Liver (tissue), 9 donors: ENCODE data around the gene LURAP1L. TPM values are rescaled to one million over a fixed set of nuclear protein-coding genes. Genes with fewer than 3 reads are reported as not detected.

Experiments
- DNase-seq: peaks from one replicate; pipeline ENCODE4 v3.0.0-alpha.2; 2017; ENCODE audit warnings: low spot score
- H3K27ac ChIP-seq, 2 donors: one replicate each; pipeline ENCODE4 v1.7.0; 2013; ENCODE audit warnings: inconsistent platforms in 2 of 2, low read length in 2 of 2, control low read depth in 1 of 2, low read depth in 1 of 2, mild to moderate bottlenecking in 1 of 2
- H3K27me3 ChIP-seq, 4 donors: one replicate each; pipeline versions ENCODE4 v1.6.1 to v1.7.0; 2013; ENCODE audit warnings: low read length in 3 of 4, inconsistent platforms in 1 of 4, mild to moderate bottlenecking in 1 of 4, moderate library complexity in 1 of 4; ENCODE audit not compliant: control insufficient read depth in 4 of 4, insufficient read depth in 4 of 4
- H3K36me3 ChIP-seq, 4 donors: one replicate each; pipeline versions ENCODE4 v1.6.1 to v1.7.0; 2013; ENCODE audit warnings: low read length in 3 of 4, mild to moderate bottlenecking in 3 of 4, low read depth in 1 of 4, moderate library complexity in 1 of 4; ENCODE audit not compliant: control insufficient read depth in 4 of 4, insufficient read depth in 3 of 4
- H3K4me1 ChIP-seq, 4 donors: one replicate each; pipeline versions ENCODE4 v1.6.1 to v1.7.0; 2013; ENCODE audit warnings: low read length in 3 of 4, mild to moderate bottlenecking in 3 of 4, moderate library complexity in 1 of 4; ENCODE audit not compliant: control insufficient read depth in 4 of 4, insufficient read depth in 4 of 4
- H3K4me3 ChIP-seq, 3 donors: one replicate each; pipeline versions ENCODE4 v1.6.1 to v1.7.0; 2013; ENCODE audit warnings: low read length in 3 of 3, control low read depth in 1 of 3, low read depth in 1 of 3, mild to moderate bottlenecking in 1 of 3
- H3K9ac ChIP-seq, 2 donors: one replicate each; pipeline ENCODE4 v1.7.0; 2013; ENCODE audit warnings: low read length in 2 of 2, mild to moderate bottlenecking in 2 of 2, moderate library complexity in 2 of 2, control low read depth in 1 of 2, low read depth in 1 of 2
- H3K9me3 ChIP-seq, 4 donors: one replicate each; pipeline versions ENCODE4 v1.6.1 to v1.7.0; 2013; ENCODE audit warnings: low read length in 3 of 4; ENCODE audit not compliant: control insufficient read depth in 4 of 4
- EGR1 ChIP-seq, 2 donors: IDR thresholded peaks; 2 replicates each; pipeline ENCODE4 v1.6.1; 2016 to 2018; ENCODE audit warnings: antibody characterized with exemption in 2 of 2, low read depth in 2 of 2
- FOXA2 ChIP-seq: IDR thresholded peaks from 2 replicates; pipeline ENCODE4 v1.6.1; 2016; ENCODE audit warnings: antibody characterized with exemption
- HNF4A ChIP-seq, 2 donors: conservative IDR thresholded peaks; 2 replicates each; pipeline ENCODE4 v1.6.1; 2016; ENCODE audit warnings: antibody characterized with exemption in 2 of 2, mild to moderate bottlenecking in 2 of 2
- RAD21 ChIP-seq, 2 donors: IDR thresholded peaks; 2 replicates each; pipeline ENCODE4 v1.6.1; 2016; ENCODE audit warnings: antibody characterized with exemption in 2 of 2, mild to moderate bottlenecking in 2 of 2
- RXRA ChIP-seq, 2 donors: IDR thresholded peaks; 2 replicates each; pipeline ENCODE4 v1.6.1; 2017 to 2018; ENCODE audit warnings: antibody characterized with exemption in 2 of 2, mild to moderate bottlenecking in 1 of 2
- SP1 ChIP-seq: IDR thresholded peaks from 2 replicates; pipeline ENCODE4 v1.6.1; 2018; ENCODE audit warnings: antibody characterized with exemption, mild to moderate bottlenecking
- TAF1 ChIP-seq: conservative IDR thresholded peaks from 2 replicates; pipeline ENCODE4 v1.6.1; 2016; ENCODE audit warnings: antibody characterized with exemption, mild to moderate bottlenecking
- WGBS: extraction: QIAGEN DNeasy Blood & Tissue Kit; methylation state at CpG from one replicate; pipeline ENCODE4 v1.1.7; 2013; 5-methylcytosine and 5-hydroxymethylcytosine counted together
- polyA plus RNA-seq, 2 donors: library from polyadenylated mRNA; stranded (reverse) in 1 of 2; unstranded in 1 of 2; fragments of 200-250 nt in 1 of 2; fragments of >200 nt in 1 of 2; fragmentation: Nextera tagmentation in 1 of 2; extraction: Ambion mirVana in 1 of 2; gene quantifications; one replicate each; pipeline versions ENCODE4 v1.2.1 to v1.2.3, GENCODE V29; 2013 to 2015
- total RNA-seq, 2 donors: library from RNA; depleted of rRNA; stranded (reverse); fragments of >200 nt; gene quantifications; one replicate each; pipeline ENCODE4 v1.2.3, GENCODE V29; 2014
- TF ChIP-seq, protein P1 (sequence below): IDR thresholded peaks from 2 replicates; pipeline ENCODE4 v1.6.1; 2016; ENCODE audit warnings: antibody characterized with exemption
- TF ChIP-seq, protein P2 (sequence below): fragments of 150-350 bp; IDR thresholded peaks from 2 replicates; pipeline ENCODE4 v1.5.1; 2017; ENCODE audit warnings: improper control_type of control experiment, low read depth, low read length; ENCODE audit not compliant: missing input control
- TF ChIP-seq, protein P3 (sequence below): IDR thresholded peaks from 2 replicates; pipeline ENCODE4 v1.6.1; 2016; ENCODE audit warnings: antibody characterized with exemption, mild to moderate bottlenecking
- TF ChIP-seq, protein P4 (sequence below): IDR thresholded peaks from 2 replicates; pipeline ENCODE4 v1.6.1; 2016; ENCODE audit warnings: antibody characterized with exemption
- donor health status: healthy.
- donor health status: healthy.
- donor health status: healthy.
- donor health status: healthy.
- donor health status: healthy.

LURAP1L gene
- total and polyA plus RNA-seq, 4 donors: 4.2 to 18.6 (median 8.9) TPM

DNA sequence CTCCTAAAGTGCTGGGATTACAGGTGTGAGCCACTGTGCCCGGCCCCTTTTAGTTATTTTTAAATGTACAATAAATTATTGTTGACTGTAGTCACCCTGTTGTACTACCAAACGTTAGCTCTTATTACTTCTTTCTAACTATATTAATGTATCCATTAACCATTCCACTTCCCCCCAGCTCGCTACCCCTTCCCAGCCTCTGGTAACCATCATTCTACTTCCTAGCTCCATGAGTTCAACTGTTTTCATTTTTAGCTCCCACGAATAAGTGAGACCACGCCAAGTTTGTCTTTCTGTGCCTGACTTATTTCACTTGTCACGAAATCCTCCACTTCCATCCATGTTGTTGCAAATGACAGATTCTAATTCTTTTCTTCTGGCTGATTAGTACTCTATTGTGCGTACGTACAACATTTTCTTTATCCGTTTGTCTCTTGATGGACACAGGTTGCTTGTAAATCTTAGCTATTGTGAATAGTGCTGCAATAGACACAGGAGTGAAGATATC lies 6.5 kb downstream of the LURAP1L start:
- no peak for TF ChIP-seq RXRA (IDR thresholded peaks at IDR 0.05)
- no peak for TF ChIP-seq FOXA2
- WGBS: 61% methylated on average over 9 of the region's 9 CpGs
- peaks cover 0 to 2% (median 0%) of the 10 kb centered on the region in 4 donors for H3K9me3 ChIP-seq
- peaks cover 3 to 12% (median 8%) of the 10 kb centered on the region in 4 donors for H3K4me1 ChIP-seq
- no peak overlapping the region for H3K4me3 ChIP-seq
- no peaks in the 10 kb centered on the region for H3K27me3 ChIP-seq
- H3K27ac ChIP-seq: no peak overlapping the region
- no peaks in the 10 kb centered on the region for H3K36me3 ChIP-seq
- no peak for DNase-seq
- no peak overlapping the region for H3K9ac ChIP-seq

DNA sequence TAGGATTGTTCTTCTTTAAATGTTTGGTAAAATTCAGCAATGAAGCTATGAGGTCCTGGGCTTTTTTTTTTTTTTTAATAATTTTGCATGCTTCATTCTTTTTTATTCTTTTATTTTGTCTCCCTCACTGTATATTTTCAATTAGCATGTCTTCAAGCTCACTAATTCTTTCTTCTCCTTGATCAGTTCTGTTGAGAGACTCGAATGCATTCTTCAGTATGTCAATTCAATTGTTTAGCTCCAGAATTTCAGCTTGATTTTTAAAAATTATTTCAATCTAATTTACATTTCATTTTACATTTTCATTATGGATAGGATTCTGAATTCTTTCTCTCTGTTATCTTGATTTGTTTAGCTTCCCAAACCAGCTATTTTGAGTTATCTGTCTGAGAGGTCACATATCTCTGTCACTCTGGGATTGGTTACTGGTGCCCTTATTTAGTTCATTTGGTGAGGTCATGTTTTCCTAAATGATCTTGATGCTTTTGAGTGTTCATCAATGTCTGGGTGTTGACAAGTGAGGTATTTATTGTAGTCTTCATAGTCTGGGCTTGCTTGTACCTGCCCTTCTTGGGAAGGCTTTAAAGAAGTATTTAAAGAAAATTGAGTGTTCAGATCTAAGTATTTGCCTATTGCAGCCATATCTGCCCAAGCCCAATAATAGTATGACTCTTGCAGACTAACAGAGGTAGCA lies 9.1 kb downstream of the LURAP1L start:
- WGBS: 82% methylated on average over 1 of the region's 1 CpG
- no peaks in the 10 kb centered on the region for H3K27me3 ChIP-seq

More for the DNA sequence above, 9.1 kb downstream of the LURAP1L start:
- DNase-seq: no peak
- H3K9ac ChIP-seq: peak overlapping the region in 1 of 2 donors; percentile 63
- peaks cover 0 to 2% (median 0%) of the 10 kb centered on the region in 4 donors for H3K9me3 ChIP-seq
- TF ChIP-seq SP1 (no peak), RAD21 (IDR thresholded peaks at IDR 0.05) (no peak), HNF4A (conservative IDR thresholded peaks at IDR 0.05) (no peak), TAF1 (no peak), FOXA2 (no peak), EGR1 (IDR thresholded peaks at IDR 0.05; ENCODE audit: low read depth in 2 of 2) (no peak)
- TF ChIP-seq, protein P1, sequence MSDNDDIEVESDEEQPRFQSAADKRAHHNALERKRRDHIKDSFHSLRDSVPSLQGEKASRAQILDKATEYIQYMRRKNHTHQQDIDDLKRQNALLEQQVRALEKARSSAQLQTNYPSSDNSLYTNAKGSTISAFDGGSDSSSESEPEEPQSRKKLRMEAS: no peak
- TF ChIP-seq, protein P2, sequence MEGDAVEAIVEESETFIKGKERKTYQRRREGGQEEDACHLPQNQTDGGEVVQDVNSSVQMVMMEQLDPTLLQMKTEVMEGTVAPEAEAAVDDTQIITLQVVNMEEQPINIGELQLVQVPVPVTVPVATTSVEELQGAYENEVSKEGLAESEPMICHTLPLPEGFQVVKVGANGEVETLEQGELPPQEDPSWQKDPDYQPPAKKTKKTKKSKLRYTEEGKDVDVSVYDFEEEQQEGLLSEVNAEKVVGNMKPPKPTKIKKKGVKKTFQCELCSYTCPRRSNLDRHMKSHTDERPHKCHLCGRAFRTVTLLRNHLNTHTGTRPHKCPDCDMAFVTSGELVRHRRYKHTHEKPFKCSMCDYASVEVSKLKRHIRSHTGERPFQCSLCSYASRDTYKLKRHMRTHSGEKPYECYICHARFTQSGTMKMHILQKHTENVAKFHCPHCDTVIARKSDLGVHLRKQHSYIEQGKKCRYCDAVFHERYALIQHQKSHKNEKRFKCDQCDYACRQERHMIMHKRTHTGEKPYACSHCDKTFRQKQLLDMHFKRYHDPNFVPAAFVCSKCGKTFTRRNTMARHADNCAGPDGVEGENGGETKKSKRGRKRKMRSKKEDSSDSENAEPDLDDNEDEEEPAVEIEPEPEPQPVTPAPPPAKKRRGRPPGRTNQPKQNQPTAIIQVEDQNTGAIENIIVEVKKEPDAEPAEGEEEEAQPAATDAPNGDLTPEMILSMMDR: no peak
- TF ChIP-seq, protein P3, sequence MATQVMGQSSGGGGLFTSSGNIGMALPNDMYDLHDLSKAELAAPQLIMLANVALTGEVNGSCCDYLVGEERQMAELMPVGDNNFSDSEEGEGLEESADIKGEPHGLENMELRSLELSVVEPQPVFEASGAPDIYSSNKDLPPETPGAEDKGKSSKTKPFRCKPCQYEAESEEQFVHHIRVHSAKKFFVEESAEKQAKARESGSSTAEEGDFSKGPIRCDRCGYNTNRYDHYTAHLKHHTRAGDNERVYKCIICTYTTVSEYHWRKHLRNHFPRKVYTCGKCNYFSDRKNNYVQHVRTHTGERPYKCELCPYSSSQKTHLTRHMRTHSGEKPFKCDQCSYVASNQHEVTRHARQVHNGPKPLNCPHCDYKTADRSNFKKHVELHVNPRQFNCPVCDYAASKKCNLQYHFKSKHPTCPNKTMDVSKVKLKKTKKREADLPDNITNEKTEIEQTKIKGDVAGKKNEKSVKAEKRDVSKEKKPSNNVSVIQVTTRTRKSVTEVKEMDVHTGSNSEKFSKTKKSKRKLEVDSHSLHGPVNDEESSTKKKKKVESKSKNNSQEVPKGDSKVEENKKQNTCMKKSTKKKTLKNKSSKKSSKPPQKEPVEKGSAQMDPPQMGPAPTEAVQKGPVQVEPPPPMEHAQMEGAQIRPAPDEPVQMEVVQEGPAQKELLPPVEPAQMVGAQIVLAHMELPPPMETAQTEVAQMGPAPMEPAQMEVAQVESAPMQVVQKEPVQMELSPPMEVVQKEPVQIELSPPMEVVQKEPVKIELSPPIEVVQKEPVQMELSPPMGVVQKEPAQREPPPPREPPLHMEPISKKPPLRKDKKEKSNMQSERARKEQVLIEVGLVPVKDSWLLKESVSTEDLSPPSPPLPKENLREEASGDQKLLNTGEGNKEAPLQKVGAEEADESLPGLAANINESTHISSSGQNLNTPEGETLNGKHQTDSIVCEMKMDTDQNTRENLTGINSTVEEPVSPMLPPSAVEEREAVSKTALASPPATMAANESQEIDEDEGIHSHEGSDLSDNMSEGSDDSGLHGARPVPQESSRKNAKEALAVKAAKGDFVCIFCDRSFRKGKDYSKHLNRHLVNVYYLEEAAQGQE: no peak
- TF ChIP-seq, protein P4, sequence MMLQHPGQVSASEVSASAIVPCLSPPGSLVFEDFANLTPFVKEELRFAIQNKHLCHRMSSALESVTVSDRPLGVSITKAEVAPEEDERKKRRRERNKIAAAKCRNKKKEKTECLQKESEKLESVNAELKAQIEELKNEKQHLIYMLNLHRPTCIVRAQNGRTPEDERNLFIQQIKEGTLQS: no peak
- peak overlapping the region; percentile 85 to 92 for H3K27ac ChIP-seq
- peaks cover 0 to 10% (median 6%) of the 10 kb centered on the region in 4 donors for H3K4me1 ChIP-seq
- no peaks in the 10 kb centered on the region for H3K36me3 ChIP-seq
- no peak overlapping the region for H3K4me3 ChIP-seq
